CD4-positive, alpha-beta T cell (primary cell): ENCODE data around the gene CADPS. TPM values are rescaled to one million over a fixed set of nuclear protein-coding genes. Genes with fewer than 3 reads are reported as not detected.

Source experiments
- ATAC-seq: fragments of 200-7000 bp; cut with Tn5 transposase; one replicate; pipeline ENCODE4 v1.10.0; 2022; ENCODE audit warnings: mild to moderate bottlenecking; ENCODE audit not compliant: poor library complexity
- CTCF ChIA-PET: fragments of 350-600 bp; sonication (Branson Sonifier 250); formaldehyde crosslinking; loops from one replicate; lab custom pipeline; 2021; ENCODE audit warnings: antibody characterized with exemption, inconsistent platforms; lab: Charles Lee
- POLR2A ChIA-PET: fragments of 350-600 bp; sonication (Branson Sonifier 250); formaldehyde crosslinking; loops from one replicate; lab custom pipeline; 2021; ENCODE audit warnings: antibody characterized with exemption, inconsistent platforms; lab: Charles Lee
- DNase-seq, 14 experiments: peaks; one replicate each; pipeline ENCODE4 v3.0.0-alpha.2; 2013 to 2020; ENCODE audit warnings: mixed read lengths in 2 of 14
- H3K27ac ChIP-seq, 2 donors: one replicate each; pipeline versions ENCODE4 v1.5.1 to v1.7.0; 2013; ENCODE audit warnings: low read length in 2 of 2, low read depth in 1 of 2, mild to moderate bottlenecking in 1 of 2
- H3K27me3 ChIP-seq, 2 experiments: 1 replicate in 1 of 2; 2 replicates in 1 of 2; pipeline versions ENCODE4 v1.6.1 to v1.7.0; 2013; ENCODE audit warnings: low read length in 2 of 2, control low read depth in 1 of 2, mild to moderate bottlenecking in 1 of 2, moderate library complexity in 1 of 2; ENCODE audit not compliant: insufficient read depth in 2 of 2, control insufficient read depth in 1 of 2
- H3K36me3 ChIP-seq: one replicate; pipeline ENCODE4 v1.6.1; 2013; ENCODE audit warnings: low read length, control low read depth; ENCODE audit not compliant: insufficient read depth
- H3K4me1 ChIP-seq: one replicate; pipeline ENCODE4 v1.6.1; 2013; ENCODE audit warnings: low read length, control low read depth; ENCODE audit not compliant: insufficient read depth
- H3K4me3 ChIP-seq: one replicate; pipeline ENCODE4 v1.5.1; 2013; ENCODE audit warnings: mild to moderate bottlenecking, low read length, moderate library complexity
- H3K9me3 ChIP-seq, 2 experiments: 1 replicate in 1 of 2; 2 replicates in 1 of 2; pipeline versions ENCODE4 v1.6.1 to v1.7.0; 2013; ENCODE audit warnings: low read length in 2 of 2, mild to moderate bottlenecking in 2 of 2, control low read depth in 1 of 2, moderate library complexity in 1 of 2; ENCODE audit not compliant: control insufficient read depth in 1 of 2, insufficient read depth in 1 of 2
- H3K27ac Mint-ChIP-seq: one replicate; pipeline ENCODE4 v1.8.0; 2020; ENCODE audit warnings: mixed read lengths
- H3K27me3 Mint-ChIP-seq: one replicate; pipeline ENCODE4 v1.8.0; 2021; ENCODE audit warnings: mixed read lengths
- H3K36me3 Mint-ChIP-seq: one replicate; pipeline ENCODE4 v1.8.0; 2021; ENCODE audit warnings: low read depth, mixed read lengths
- H3K4me1 Mint-ChIP-seq: one replicate; pipeline ENCODE4 v1.8.0; 2021; ENCODE audit warnings: low read depth, mixed read lengths
- H3K4me3 Mint-ChIP-seq: one replicate; pipeline ENCODE4 v1.8.0; 2020; ENCODE audit warnings: mild to moderate bottlenecking, mixed read lengths
- H3K9me3 Mint-ChIP-seq: one replicate; pipeline ENCODE4 v1.8.0; 2020; ENCODE audit warnings: mixed read lengths
- intact Hi-C, 2 experiments: fragments of 100-400 bp; cut with DNase I in 1 of 2; cut with micrococcal nuclease in 1 of 2; formaldehyde crosslinking; loops; one replicate each; pipeline versions ENCODE4 v1.15.1 to v1.9.0; 2023 to 2025; cut with DNase I, micrococcal nuclease
- total RNA-seq, 174 experiments: library from RNA in 2 of 174; stranded (reverse) in 2 of 174; gene quantifications; one replicate each; pipeline ENCODE4 v1.2.3 and lab custom pipeline; 2021 to 2026
- TF ChIP-seq, protein P1 (sequence below): fragments of 200-600 bp; IDR thresholded peaks from one replicate; pipeline ENCODE4 v1.8.0; 2022; ENCODE audit warnings: antibody characterized with exemption, mild to moderate bottlenecking

Gene CADPS
- total RNA-seq, 2 experiments from 2014 or later, result not detected

DNA sequence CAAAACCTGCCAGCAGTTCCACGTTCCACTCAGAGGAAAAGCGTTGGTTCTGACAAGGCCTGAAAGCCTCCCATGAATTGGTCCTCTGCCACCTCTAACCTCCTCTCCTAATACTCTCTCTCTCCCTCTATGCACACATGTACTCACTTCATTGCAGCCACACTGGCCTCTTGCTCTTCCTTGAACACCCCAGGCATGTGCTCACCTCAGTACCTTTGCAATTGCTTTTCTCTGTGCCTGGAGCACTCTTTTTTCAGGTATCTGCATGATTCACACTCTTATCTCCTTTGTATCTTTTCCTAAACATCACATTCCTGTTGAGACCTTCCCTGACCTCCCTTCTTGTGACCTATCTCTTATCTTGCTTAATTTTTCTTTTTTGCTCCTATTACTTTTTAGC is 323.7 kb downstream of the CADPS start:
- no peaks in the 10 kb centered on the region for H3K9me3 Mint-ChIP-seq
- ATAC-seq (no peak), DNase-seq (no peak)
- H3K4me1 Mint-ChIP-seq, result no peaks in the 10 kb centered on the region
- H3K36me3 ChIP-seq, result no peaks in the 10 kb centered on the region
- peaks cover 22% of the 10 kb centered on the region for H3K27me3 Mint-ChIP-seq
- POLR2A ChIA-PET, result no interaction called here
- intact Hi-C loops, result no loop called here
- no peak overlapping the region for H3K4me3 ChIP-seq
- no peaks in the 10 kb centered on the region for H3K9me3 ChIP-seq
- TF ChIP-seq, protein P1, sequence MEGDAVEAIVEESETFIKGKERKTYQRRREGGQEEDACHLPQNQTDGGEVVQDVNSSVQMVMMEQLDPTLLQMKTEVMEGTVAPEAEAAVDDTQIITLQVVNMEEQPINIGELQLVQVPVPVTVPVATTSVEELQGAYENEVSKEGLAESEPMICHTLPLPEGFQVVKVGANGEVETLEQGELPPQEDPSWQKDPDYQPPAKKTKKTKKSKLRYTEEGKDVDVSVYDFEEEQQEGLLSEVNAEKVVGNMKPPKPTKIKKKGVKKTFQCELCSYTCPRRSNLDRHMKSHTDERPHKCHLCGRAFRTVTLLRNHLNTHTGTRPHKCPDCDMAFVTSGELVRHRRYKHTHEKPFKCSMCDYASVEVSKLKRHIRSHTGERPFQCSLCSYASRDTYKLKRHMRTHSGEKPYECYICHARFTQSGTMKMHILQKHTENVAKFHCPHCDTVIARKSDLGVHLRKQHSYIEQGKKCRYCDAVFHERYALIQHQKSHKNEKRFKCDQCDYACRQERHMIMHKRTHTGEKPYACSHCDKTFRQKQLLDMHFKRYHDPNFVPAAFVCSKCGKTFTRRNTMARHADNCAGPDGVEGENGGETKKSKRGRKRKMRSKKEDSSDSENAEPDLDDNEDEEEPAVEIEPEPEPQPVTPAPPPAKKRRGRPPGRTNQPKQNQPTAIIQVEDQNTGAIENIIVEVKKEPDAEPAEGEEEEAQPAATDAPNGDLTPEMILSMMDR, result no peak
- no peaks in the 10 kb centered on the region for H3K4me1 ChIP-seq
- H3K4me3 Mint-ChIP-seq, result no peak overlapping the region
- no peak overlapping the region for H3K27ac Mint-ChIP-seq
- H3K36me3 Mint-ChIP-seq, result no peaks in the 10 kb centered on the region
- H3K27ac ChIP-seq, result no peak overlapping the region
- H3K27me3 ChIP-seq, result no peaks in the 10 kb centered on the region
- CTCF ChIA-PET, result no interaction called here

DNA sequence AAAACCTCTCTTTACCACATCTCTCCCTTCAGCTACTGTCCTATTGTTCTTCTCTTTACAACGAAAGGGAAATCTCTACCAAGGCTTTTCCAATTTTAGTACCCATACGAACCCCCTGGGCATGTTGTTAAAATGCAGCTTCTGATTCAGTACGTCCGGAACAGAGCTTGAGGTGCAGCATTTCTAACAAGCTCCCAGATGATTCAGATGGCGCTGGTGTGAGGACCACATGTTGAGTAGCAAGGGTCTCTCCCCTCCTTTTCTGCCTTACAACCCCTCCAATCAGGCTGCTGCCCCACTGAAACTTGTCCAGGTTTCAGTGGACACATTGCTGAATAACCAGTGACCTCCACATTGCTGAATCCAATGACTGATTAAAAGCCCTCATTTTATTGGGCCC is 324.8 kb downstream of the CADPS start:
- intact Hi-C loops, result no loop called here
- Mint-ChIP-seq H3K36me3 (no peaks in the 10 kb centered on the region), H3K4me3 (no peak overlapping the region), H3K9me3 (no peaks in the 10 kb centered on the region), H3K27ac (no peak overlapping the region), H3K27me3 (peaks cover 22% of the 10 kb centered on the region), H3K4me1 (no peaks in the 10 kb centered on the region)
- H3K27me3 ChIP-seq, result no peaks in the 10 kb centered on the region
- CTCF ChIA-PET, result no interaction called here
- no peak overlapping the region for H3K4me3 ChIP-seq
- no peaks in the 10 kb centered on the region for H3K36me3 ChIP-seq
- DNase-seq (no peak), ATAC-seq (no peak)
- POLR2A ChIA-PET, result no interaction called here
- no peaks in the 10 kb centered on the region for H3K9me3 ChIP-seq
- no peaks in the 10 kb centered on the region for H3K4me1 ChIP-seq
- TF ChIP-seq, protein P1, result no peak
- H3K27ac ChIP-seq, result no peak overlapping the region

DNA sequence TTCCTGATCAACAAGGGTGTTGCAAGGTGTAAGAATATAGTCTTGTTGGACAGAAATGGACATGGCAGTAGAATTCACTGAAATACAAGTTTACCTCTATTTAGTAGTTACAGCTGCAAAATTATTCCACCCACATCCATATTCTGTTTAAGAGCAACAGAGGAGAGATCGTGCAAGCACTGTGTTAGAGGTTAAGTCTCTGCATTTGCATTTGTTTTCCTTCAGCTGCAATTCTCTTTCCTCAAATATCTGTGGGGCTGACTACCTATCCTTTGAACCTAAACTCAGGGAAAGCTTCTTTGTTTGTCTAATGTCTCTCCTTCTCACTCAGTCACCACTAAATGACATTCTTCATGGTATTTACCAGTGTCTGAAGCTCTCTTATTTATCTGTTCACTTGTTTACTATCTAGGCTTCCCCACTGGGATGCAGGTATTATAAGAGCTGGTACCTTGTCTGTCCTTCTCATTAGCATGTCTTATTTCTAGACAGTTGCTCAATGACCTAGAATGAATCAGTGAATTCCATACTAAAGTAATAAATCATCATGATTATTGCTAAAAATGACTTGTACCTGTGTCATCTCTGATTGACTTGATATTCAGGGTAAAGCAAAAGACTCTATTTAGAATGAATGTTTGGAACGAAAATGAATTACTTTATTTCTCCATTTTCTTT is 326.5 kb downstream of the CADPS start:
- Mint-ChIP-seq H3K4me3 (no peak overlapping the region), H3K4me1 (no peaks in the 10 kb centered on the region), H3K36me3 (no peaks in the 10 kb centered on the region), H3K27ac (no peak overlapping the region), H3K9me3 (no peaks in the 10 kb centered on the region), H3K27me3 (peaks cover 22% of the 10 kb centered on the region)
- Histone ChIP-seq H3K9me3 (no peaks in the 10 kb centered on the region), H3K4me3 (no peak overlapping the region), H3K4me1 (no peaks in the 10 kb centered on the region), H3K27me3 (no peaks in the 10 kb centered on the region), H3K27ac (no peak overlapping the region), H3K36me3 (no peaks in the 10 kb centered on the region)
- ATAC-seq (no peak), DNase-seq (no peak)
- ChIA-PET CTCF (no interaction called here), POLR2A (no interaction called here)
- intact Hi-C loops, result no loop called here
- TF ChIP-seq, protein P1, result no peak
